GM23338 (cell line): ENCODE results near the gene TTC3. TPM values are rescaled to one million over a fixed set of nuclear protein-coding genes. Genes with fewer than 3 reads are reported as not detected.

ENCODE experiments used
- ATAC-seq: fragments of 200-7000 bp; cut with Tn5 transposase; 3 replicates; pipeline ENCODE4 v1.9.1; 2020
- DNase-seq: peaks from one replicate; pipeline ENCODE4 v3.0.0-alpha.2; 2015; ENCODE audit warnings: low spot score
- H2AFZ ChIP-seq: fragments of 200-600 bp; sonication (generic); 2 replicates; pipeline ENCODE4 v1.8.0; 2016; ENCODE audit warnings: antibody characterized with exemption, mild to moderate bottlenecking, moderate library complexity
- H3F3A ChIP-seq: fragments of 200-600 bp; sonication (generic); replicated peaks from 2 replicates; pipeline ENCODE4 v1.8.0; 2017; ENCODE audit warnings: antibody characterized with exemption, mixed run types, low read depth
- H3K27ac ChIP-seq: fragments of 200-600 bp; sonication (generic); 2 replicates; pipeline ENCODE4 v1.6.1; 2016; ENCODE audit warnings: low read depth
- H3K27me3 ChIP-seq: fragments of 200-600 bp; sonication (generic); 2 replicates; pipeline ENCODE4 v1.8.0; 2016; ENCODE audit warnings: mild to moderate bottlenecking, mixed run types, moderate library complexity; ENCODE audit not compliant: insufficient read depth
- H3K36me3 ChIP-seq: fragments of 200-600 bp; sonication (generic); 2 replicates; pipeline ENCODE4 v1.8.0; 2016; ENCODE audit warnings: mild to moderate bottlenecking; ENCODE audit not compliant: insufficient read depth
- H3K4me1 ChIP-seq: fragments of 200-600 bp; sonication (generic); 2 replicates; pipeline ENCODE4 v1.8.0; 2016; ENCODE audit warnings: mild to moderate bottlenecking, moderate library complexity; ENCODE audit not compliant: insufficient read depth
- H3K4me2 ChIP-seq: fragments of 200-600 bp; sonication (generic); 2 replicates; pipeline ENCODE4 v1.7.1; 2017; ENCODE audit warnings: mixed run types
- H3K4me3 ChIP-seq: fragments of 200-600 bp; sonication (generic); 2 replicates; pipeline ENCODE4 v1.6.1; 2016; ENCODE audit warnings: mixed run types
- H3K79me2 ChIP-seq: fragments of 200-600 bp; sonication (generic); replicated peaks from 2 replicates; pipeline ENCODE4 v1.8.0; 2017; ENCODE audit warnings: mild to moderate bottlenecking; ENCODE audit not compliant: insufficient read depth
- H3K9me2 ChIP-seq: fragments of 200-600 bp; sonication (generic); 2 replicates; pipeline ENCODE4 v1.8.0; 2017; ENCODE audit not compliant: insufficient read depth
- H4K20me1 ChIP-seq: fragments of 200-600 bp; sonication (generic); replicated peaks from 2 replicates; pipeline ENCODE4 v1.8.0; 2017; ENCODE audit warnings: mild to moderate bottlenecking; ENCODE audit not compliant: insufficient read depth
- H3K27ac Mint-ChIP-seq: 2 replicates; pipeline ENCODE4 v1.8.0; 2020; ENCODE audit warnings: inconsistent platforms, mild to moderate bottlenecking, moderate library complexity, mixed read lengths
- H3K27me3 Mint-ChIP-seq: 3 replicates; pipeline ENCODE4 v1.8.0; 2022; ENCODE audit warnings: low read depth, mild to moderate bottlenecking, moderate library complexity, mixed read lengths, inconsistent platforms; ENCODE audit not compliant: insufficient read depth, poor library complexity
- H3K36me3 Mint-ChIP-seq: 3 replicates; pipeline ENCODE4 v1.8.0; 2021; ENCODE audit warnings: low read depth, mild to moderate bottlenecking, inconsistent platforms, moderate library complexity, mixed read lengths
- H3K4me1 Mint-ChIP-seq: 3 replicates; pipeline ENCODE4 v1.8.0; 2020; ENCODE audit warnings: mild to moderate bottlenecking, inconsistent platforms, mixed read lengths
- H3K4me3 Mint-ChIP-seq: 3 replicates; pipeline ENCODE4 v1.8.0; 2021; ENCODE audit warnings: moderate library complexity, mild to moderate bottlenecking, inconsistent platforms, mixed read lengths
- H3K9me3 Mint-ChIP-seq: 3 replicates; pipeline ENCODE4 v1.8.0; 2020; ENCODE audit warnings: moderate library complexity, mild to moderate bottlenecking, inconsistent platforms, mixed read lengths
- CTCF ChIP-seq, 2 experiments: fragments of 200-600 bp in 1 of 2; sonication (generic) in 1 of 2; conservative IDR thresholded peaks; 2 replicates each; pipeline versions ENCODE4 v1.5.1 to v1.6.1; 2016 to 2017; ENCODE audit warnings: antibody characterized with exemption in 2 of 2, low read depth in 2 of 2, mild to moderate bottlenecking in 2 of 2, moderate library complexity in 1 of 2
- EZH2phosphoT487 ChIP-seq: fragments of 200-600 bp; sonication (generic); IDR thresholded peaks from one replicate; pipeline ENCODE4 v1.8.1; 2018; ENCODE audit warnings: antibody characterized with exemption; ENCODE audit not compliant: unreplicated experiment
- JUNB ChIP-seq: IDR thresholded peaks from one replicate; pipeline ENCODE4 v1.6.1; 2016; ENCODE audit warnings: antibody characterized with exemption; ENCODE audit not compliant: unreplicated experiment
- NANOG ChIP-seq: IDR thresholded peaks from 2 replicates; pipeline ENCODE4 v1.6.1; 2016; ENCODE audit warnings: antibody characterized with exemption, borderline replicate concordance
- POLR2AphosphoS5 ChIP-seq: IDR thresholded peaks from 2 replicates; pipeline ENCODE4 v1.6.1; 2016; ENCODE audit warnings: antibody characterized with exemption, low read depth
- ZNF114 ChIP-seq: fragments of 250-450 bp; sonication (Bioruptor Pico); IDR thresholded peaks from 2 replicates; pipeline ENCODE4 v1.5.0; 2020; ENCODE audit warnings: mild to moderate bottlenecking, moderate library complexity
- ZNF331 ChIP-seq: fragments of 250-450 bp; sonication (Bioruptor Pico); IDR thresholded peaks from 2 replicates; pipeline ENCODE4 v1.5.0; 2020; ENCODE audit warnings: low read depth, mild to moderate bottlenecking, moderate library complexity
- polyA plus RNA-seq: library from polyadenylated mRNA; unstranded; fragments of >200 nt; fragmentation: Nextera tagmentation; extraction: Ambion mirVana; gene quantifications from 2 replicates; pipeline ENCODE4 v1.2.1, GENCODE V29; 2016
- total RNA-seq: library from RNA; depleted of rRNA; stranded (reverse); fragments of >200 nt; shearing (Covaris generic); gene quantifications from 2 replicates; pipeline ENCODE4 v1.2.3, GENCODE V29; 2014
- TF ChIP-seq, protein P1 (sequence below): IDR thresholded peaks from 2 replicates; pipeline ENCODE4 v1.6.1; 2016; ENCODE audit warnings: antibody characterized with exemption
- TF ChIP-seq, protein P2 (sequence below): fragments of 250-450 bp; sonication (Bioruptor Pico); IDR thresholded peaks from 2 replicates; pipeline ENCODE4 v1.5.0; 2020; ENCODE audit warnings: mild to moderate bottlenecking, moderate library complexity
- TF ChIP-seq, protein P3 (sequence below): IDR thresholded peaks from one replicate; pipeline ENCODE4 v1.6.1; 2018; ENCODE audit warnings: antibody characterized with exemption; ENCODE audit not compliant: unreplicated experiment

Gene TTC3
- total and polyA plus RNA-seq, 2 experiments from 2014 or later, result 28.9 to 48.6 TPM

DNA sequence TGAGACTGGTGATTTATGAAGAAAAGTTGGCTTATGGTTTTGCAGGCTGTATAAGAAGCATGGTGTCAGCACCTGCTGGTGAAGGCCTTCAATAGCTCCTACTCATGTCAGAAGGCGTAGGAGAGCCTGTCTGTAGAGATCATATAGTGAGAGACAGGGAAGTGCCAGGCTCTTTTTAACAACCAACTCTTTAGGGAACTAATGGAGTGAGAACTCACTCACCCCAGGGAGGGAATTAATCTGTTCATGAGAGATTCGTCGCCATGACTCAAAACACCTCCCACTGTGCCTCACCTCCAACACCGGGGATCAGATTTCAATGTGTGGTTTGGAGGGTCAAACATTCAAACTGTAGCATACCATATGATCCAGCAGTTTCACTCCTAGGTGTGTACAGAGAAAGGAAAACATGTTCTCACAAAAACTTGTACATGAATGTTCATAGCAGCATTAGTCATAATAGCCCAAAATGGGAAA is 72.6 kb downstream of the TTC3 start:
- Histone ChIP-seq H3K36me3 (no peaks in the 10 kb centered on the region), H3K79me2 (no peaks in the 10 kb centered on the region), H3F3A (no peaks in the 10 kb centered on the region), H3K9me2 (no peaks in the 10 kb centered on the region), H4K20me1 (no peaks in the 10 kb centered on the region), H3K27ac (no peak overlapping the region), H3K4me2 (no peak overlapping the region), H3K27me3 (no peaks in the 10 kb centered on the region), H2AFZ (no peak overlapping the region), H3K4me3 (no peak overlapping the region), H3K4me1 (no peaks in the 10 kb centered on the region)
- peaks cover 10% of the 10 kb centered on the region for H3K4me1 Mint-ChIP-seq
- TF ChIP-seq, protein P1, sequence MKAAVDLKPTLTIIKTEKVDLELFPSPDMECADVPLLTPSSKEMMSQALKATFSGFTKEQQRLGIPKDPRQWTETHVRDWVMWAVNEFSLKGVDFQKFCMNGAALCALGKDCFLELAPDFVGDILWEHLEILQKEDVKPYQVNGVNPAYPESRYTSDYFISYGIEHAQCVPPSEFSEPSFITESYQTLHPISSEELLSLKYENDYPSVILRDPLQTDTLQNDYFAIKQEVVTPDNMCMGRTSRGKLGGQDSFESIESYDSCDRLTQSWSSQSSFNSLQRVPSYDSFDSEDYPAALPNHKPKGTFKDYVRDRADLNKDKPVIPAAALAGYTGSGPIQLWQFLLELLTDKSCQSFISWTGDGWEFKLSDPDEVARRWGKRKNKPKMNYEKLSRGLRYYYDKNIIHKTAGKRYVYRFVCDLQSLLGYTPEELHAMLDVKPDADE, result no peak
- TF ChIP-seq, protein P2, sequence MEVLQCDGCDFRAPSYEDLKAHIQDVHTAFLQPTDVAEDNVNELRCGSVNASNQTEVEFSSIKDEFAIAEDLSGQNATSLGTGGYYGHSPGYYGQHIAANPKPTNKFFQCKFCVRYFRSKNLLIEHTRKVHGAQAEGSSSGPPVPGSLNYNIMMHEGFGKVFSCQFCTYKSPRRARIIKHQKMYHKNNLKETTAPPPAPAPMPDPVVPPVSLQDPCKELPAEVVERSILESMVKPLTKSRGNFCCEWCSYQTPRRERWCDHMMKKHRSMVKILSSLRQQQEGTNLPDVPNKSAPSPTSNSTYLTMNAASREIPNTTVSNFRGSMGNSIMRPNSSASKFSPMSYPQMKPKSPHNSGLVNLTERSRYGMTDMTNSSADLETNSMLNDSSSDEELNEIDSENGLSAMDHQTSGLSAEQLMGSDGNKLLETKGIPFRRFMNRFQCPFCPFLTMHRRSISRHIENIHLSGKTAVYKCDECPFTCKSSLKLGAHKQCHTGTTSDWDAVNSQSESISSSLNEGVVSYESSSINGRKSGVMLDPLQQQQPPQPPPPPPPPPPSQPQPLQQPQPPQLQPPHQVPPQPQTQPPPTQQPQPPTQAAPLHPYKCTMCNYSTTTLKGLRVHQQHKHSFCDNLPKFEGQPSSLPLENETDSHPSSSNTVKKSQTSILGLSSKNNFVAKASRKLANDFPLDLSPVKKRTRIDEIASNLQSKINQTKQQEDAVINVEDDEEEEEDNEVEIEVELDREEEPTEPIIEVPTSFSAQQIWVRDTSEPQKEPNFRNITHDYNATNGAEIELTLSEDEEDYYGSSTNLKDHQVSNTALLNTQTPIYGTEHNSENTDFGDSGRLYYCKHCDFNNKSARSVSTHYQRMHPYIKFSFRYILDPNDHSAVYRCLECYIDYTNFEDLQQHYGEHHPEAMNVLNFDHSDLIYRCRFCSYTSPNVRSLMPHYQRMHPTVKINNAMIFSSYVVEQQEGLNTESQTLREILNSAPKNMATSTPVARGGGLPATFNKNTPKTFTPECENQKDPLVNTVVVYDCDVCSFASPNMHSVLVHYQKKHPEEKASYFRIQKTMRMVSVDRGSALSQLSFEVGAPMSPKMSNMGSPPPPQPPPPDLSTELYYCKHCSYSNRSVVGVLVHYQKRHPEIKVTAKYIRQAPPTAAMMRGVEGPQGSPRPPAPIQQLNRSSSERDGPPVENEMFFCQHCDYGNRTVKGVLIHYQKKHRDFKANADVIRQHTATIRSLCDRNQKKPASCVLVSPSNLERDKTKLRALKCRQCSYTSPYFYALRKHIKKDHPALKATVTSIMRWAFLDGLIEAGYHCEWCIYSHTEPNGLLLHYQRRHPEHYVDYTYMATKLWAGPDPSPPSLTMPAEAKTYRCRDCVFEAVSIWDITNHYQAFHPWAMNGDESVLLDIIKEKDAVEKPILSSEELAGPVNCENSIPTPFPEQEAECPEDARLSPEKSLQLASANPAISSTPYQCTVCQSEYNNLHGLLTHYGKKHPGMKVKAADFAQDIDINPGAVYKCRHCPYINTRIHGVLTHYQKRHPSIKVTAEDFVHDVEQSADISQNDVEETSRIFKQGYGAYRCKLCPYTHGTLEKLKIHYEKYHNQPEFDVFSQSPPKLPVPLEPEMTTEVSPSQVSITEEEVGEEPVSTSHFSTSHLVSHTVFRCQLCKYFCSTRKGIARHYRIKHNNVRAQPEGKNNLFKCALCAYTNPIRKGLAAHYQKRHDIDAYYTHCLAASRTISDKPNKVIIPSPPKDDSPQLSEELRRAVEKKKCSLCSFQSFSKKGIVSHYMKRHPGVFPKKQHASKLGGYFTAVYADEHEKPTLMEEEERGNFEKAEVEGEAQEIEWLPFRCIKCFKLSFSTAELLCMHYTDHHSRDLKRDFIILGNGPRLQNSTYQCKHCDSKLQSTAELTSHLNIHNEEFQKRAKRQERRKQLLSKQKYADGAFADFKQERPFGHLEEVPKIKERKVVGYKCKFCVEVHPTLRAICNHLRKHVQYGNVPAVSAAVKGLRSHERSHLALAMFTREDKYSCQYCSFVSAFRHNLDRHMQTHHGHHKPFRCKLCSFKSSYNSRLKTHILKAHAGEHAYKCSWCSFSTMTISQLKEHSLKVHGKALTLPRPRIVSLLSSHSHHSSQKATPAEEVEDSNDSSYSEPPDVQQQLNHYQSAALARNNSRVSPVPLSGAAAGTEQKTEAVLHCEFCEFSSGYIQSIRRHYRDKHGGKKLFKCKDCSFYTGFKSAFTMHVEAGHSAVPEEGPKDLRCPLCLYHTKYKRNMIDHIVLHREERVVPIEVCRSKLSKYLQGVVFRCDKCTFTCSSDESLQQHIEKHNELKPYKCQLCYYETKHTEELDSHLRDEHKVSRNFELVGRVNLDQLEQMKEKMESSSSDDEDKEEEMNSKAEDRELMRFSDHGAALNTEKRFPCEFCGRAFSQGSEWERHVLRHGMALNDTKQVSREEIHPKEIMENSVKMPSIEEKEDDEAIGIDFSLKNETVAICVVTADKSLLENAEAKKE (CRISPR knock-in tag), result no peak
- TF ChIP-seq CTCF (conservative IDR thresholded peaks at IDR 0.05; ENCODE audit: low read depth in 2 of 2) (no peak), POLR2AphosphoS5 (no peak), EZH2phosphoT487 (no peak), NANOG (no peak), ZNF331 (CRISPR knock-in tag) (no peak), ZNF114 (CRISPR knock-in tag) (no peak), JUNB (no peak)
- TF ChIP-seq, protein P3, sequence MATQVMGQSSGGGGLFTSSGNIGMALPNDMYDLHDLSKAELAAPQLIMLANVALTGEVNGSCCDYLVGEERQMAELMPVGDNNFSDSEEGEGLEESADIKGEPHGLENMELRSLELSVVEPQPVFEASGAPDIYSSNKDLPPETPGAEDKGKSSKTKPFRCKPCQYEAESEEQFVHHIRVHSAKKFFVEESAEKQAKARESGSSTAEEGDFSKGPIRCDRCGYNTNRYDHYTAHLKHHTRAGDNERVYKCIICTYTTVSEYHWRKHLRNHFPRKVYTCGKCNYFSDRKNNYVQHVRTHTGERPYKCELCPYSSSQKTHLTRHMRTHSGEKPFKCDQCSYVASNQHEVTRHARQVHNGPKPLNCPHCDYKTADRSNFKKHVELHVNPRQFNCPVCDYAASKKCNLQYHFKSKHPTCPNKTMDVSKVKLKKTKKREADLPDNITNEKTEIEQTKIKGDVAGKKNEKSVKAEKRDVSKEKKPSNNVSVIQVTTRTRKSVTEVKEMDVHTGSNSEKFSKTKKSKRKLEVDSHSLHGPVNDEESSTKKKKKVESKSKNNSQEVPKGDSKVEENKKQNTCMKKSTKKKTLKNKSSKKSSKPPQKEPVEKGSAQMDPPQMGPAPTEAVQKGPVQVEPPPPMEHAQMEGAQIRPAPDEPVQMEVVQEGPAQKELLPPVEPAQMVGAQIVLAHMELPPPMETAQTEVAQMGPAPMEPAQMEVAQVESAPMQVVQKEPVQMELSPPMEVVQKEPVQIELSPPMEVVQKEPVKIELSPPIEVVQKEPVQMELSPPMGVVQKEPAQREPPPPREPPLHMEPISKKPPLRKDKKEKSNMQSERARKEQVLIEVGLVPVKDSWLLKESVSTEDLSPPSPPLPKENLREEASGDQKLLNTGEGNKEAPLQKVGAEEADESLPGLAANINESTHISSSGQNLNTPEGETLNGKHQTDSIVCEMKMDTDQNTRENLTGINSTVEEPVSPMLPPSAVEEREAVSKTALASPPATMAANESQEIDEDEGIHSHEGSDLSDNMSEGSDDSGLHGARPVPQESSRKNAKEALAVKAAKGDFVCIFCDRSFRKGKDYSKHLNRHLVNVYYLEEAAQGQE, result no peak
- peaks cover 6% of the 10 kb centered on the region; the same call in 2 of the 3 replicates for H3K36me3 Mint-ChIP-seq
- no peaks in the 10 kb centered on the region; the same call in 2 of the 3 replicates for H3K9me3 Mint-ChIP-seq
- no peak overlapping the region for H3K27ac Mint-ChIP-seq
- no peaks in the 10 kb centered on the region for H3K27me3 Mint-ChIP-seq
- DNase-seq (no peak), ATAC-seq (peak; percentile 48)
- H3K4me3 Mint-ChIP-seq, result no peak overlapping the region
